Measurements from ENCODE around the gene MYADML2. TPM values are rescaled to one million over a fixed set of nuclear protein-coding genes. Genes with fewer than 3 reads are reported as not detected.

MYADML2 gene
- total and polyA plus RNA-seq, 2 of the 8 experiments (the other 6 are each of a cell fraction or from before 2014, with no cell fraction given): 0.26 to 0.47 TPM

GRCh38 chr17:81933178-81933699 lies 13.8 kb downstream of the MYADML2 start:
- no peaks in the 10 kb centered on the region; a peak in 1 of 4 replicates for H3K79me2 ChIP-seq (ENCODE audit: control insufficient read depth in 1 of 2, insufficient read depth in 2 of 2, low read length in 2 of 2)
- ChIA-PET POLR2A (ENCODE audit: partially characterized antibody) (interaction anchor here (0.9 to 14.6 kb wide), 13 partner anchors 8 to 126 kb away, joined by 3 to 150 read pairs (median 5); partner anchors contain the start of genes MAFG, NOTUM, PCYT2 and RAC3), CTCF (ENCODE audit: partially characterized antibody) (interaction anchor here (1.1 to 1.4 kb wide), 5 partner anchors 21 to 369 kb away, joined by 3 read pairs; no protein-coding TSS in a partner anchor)
- no peak overlapping the region for H3K9ac ChIP-seq (replicated peaks in 1 of 4; ENCODE audit: extremely low read depth in 1 of 4, low read depth in 3 of 4, low read length in 3 of 4)
- H4K8ac ChIP-seq (ENCODE audit: extremely low read depth, insufficient read depth, low read length): no peak overlapping the region
- no peak overlapping the region for H3K18ac ChIP-seq (ENCODE audit: extremely low read depth, low read length)
- no peak overlapping the region for H3K14ac ChIP-seq (ENCODE audit: insufficient read length)
- H3K23me2 ChIP-seq (ENCODE audit: low read depth, low read length): peaks cover 5% of the 10 kb centered on the region; the same call in 1 of the 2 replicates
- no peaks in the 10 kb centered on the region for H3K79me1 ChIP-seq (ENCODE audit: low read depth, low read length)
- DNase-seq (ENCODE audit: low read depth in 1 of 2, low spot score in 2 of 2) (no peak), FAIRE-seq (no peak)
- H2BK120ac ChIP-seq (replicated peaks; ENCODE audit: low read depth, low read length): no peak overlapping the region
- 0 out of 2 replicates have a peak, but pooled peaks have one; percentile 41 for TF ChIP-seq POLR2AphosphoS5 (IDR thresholded peaks at IDR 0.05; ENCODE audit: low read depth, low read length)
- TF ChIP-seq POLR2A (IDR thresholded peaks at IDR 0.05; ENCODE audit: control extremely low read depth in 1 of 2, low read depth in 2 of 2, low read length in 2 of 2): peak in 1 of 2 experiments; percentile 25; a peak in 1 of 3 replicates
- TF ChIP-seq SP4 (IDR thresholded peaks at IDR 0.05; ENCODE audit: low read length): no peak
- no peak for TF ChIP-seq ATF3 (IDR thresholded peaks at IDR 0.05; ENCODE audit: insufficient read depth, low read depth, low read length)
- TF ChIP-seq ATF2 (IDR thresholded peaks at IDR 0.05; ENCODE audit: low read length): no peak
- no peak for TF ChIP-seq CHD2 (IDR thresholded peaks at IDR 0.05; ENCODE audit: low read length)
- no peaks in the 10 kb centered on the region for H3K9me3 ChIP-seq (ENCODE audit: insufficient read depth in 2 of 2, low read depth in 1 of 2, low read length in 1 of 2)
- no peak overlapping the region for H4K91ac ChIP-seq (replicated peaks; ENCODE audit: insufficient read length, low read length)
- no peak overlapping the region for H2BK15ac ChIP-seq (ENCODE audit: low read length)
- H3K27me3 ChIP-seq (replicated peaks in 1 of 4; ENCODE audit: control insufficient read depth in 3 of 4, extremely low read depth in 1 of 4, insufficient read depth in 3 of 4, low read length in 3 of 4): peaks cover 0 to 12% (median 11%) of the 10 kb centered on the region in 4 experiments; a peak in 4 of 7 replicates
- H2BK12ac ChIP-seq (ENCODE audit: low read depth, low read length): no peak overlapping the region
- H3K4me1 ChIP-seq (replicated peaks in 1 of 4; ENCODE audit: control insufficient read depth in 3 of 4, insufficient read depth in 4 of 4, low read length in 3 of 4): peaks cover 0 to 13% (median 5%) of the 10 kb centered on the region in 4 experiments; a peak in 5 of 7 replicates
- H4K5ac ChIP-seq (ENCODE audit: insufficient read length, low read depth, low read length): no peak overlapping the region
- no peak overlapping the region for H2BK5ac ChIP-seq (ENCODE audit: low read depth, low read length)
- no peak overlapping the region for H2BK20ac ChIP-seq (ENCODE audit: low read length)
- no peak overlapping the region for H3K4me2 ChIP-seq (ENCODE audit: insufficient read depth in 1 of 2, low read depth in 2 of 2, low read length in 2 of 2)
- H2AK5ac ChIP-seq (ENCODE audit: low read depth, low read length): no peak overlapping the region
- peaks cover 0 to 25% (median 10%) of the 10 kb centered on the region in 4 experiments; a peak in 5 of 8 replicates for H3K36me3 ChIP-seq (ENCODE audit: control insufficient read depth in 2 of 4, insufficient read depth in 4 of 4, low read length in 3 of 4)
- peaks cover 7 to 23% of the 10 kb centered on the region in 2 experiments for H4K20me1 ChIP-seq (replicated peaks in 1 of 2; ENCODE audit: control insufficient read depth in 1 of 2, insufficient read depth in 2 of 2, low read length in 2 of 2)
- H3K4me3 ChIP-seq (ENCODE audit: extremely low read depth in 1 of 4, insufficient read depth in 2 of 4, low read depth in 3 of 4, low read length in 4 of 4): no peak overlapping the region
- no peak overlapping the region for H3K23ac ChIP-seq (ENCODE audit: insufficient read length)
- H3K4ac ChIP-seq (replicated peaks; ENCODE audit: insufficient read length, low read depth, low read length): no peak overlapping the region
- no peak overlapping the region for H2AFZ ChIP-seq (ENCODE audit: low read length)
- H3K56ac ChIP-seq (replicated peaks; ENCODE audit: insufficient read length, low read depth, low read length): no peak overlapping the region
- no peak overlapping the region for H3K27ac ChIP-seq (ENCODE audit: low read depth, low read length)
- 92% methylated on average over 14 of the region's 14 CpGs; no CpG with 5 or more reads in 1 of the 2 experiments for WGBS, 2 experiments (ENCODE audit: extremely low coverage in 1 of 2, insufficient coverage in 1 of 2, insufficient read length in 1 of 2, insufficient replicate concordance in 2 of 2, low coverage in 1 of 2, low lambda C conversion rate in 2 of 2, missing lambda C conversion rate in 1 of 2)
